ENCODE data around the gene IDH3G.

IDH3G gene

DNA sequence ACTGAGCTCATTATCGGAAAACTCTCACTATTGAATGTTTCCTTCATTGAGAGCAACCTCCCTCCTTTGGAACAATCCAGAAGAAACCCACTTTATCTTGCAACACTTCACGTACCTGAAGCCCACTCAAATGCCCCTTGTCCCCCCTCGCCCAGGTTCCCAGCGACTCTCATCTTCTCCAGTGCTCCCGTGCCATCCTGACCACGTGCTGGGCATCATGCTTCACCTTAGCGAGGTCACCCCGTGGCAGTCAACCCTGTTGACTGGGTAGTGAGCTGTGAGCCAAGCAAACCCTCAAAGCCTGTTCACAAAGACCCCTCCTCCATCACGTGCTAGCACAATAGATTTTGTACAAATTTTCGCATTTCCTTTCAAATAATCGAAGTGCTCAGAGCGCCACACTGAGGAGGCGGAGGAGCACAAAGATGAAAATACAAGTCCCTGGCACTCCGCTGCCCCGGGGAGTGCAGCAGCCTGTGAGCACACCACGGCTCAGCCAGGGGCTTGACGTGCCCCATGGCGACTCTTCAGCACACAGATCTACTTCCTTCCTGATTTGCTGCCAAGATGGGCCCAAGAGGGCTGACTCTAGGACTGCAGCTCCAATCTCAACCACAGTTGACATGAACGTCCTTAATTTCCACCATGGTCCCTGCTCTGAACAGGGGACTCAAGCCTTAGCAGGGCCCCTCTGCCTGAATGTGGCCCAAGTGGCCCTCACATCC is 20.6 kb upstream of the IDH3G start:
- Histone ChIP-seq H3K4me3 (ENCODE audit: low read length) (no peak overlapping the region), H4K20me1 (ENCODE audit: control insufficient read depth, insufficient read depth, low read depth, low read length) (no peaks in the 10 kb centered on the region), H3F3A (ENCODE audit: control insufficient read depth, insufficient read depth) (no peaks in the 10 kb centered on the region), H3K9me3 (ENCODE audit: control insufficient read depth, insufficient read depth, low read length) (no peaks in the 10 kb centered on the region), H3K4me2 (ENCODE audit: low read length) (no peak overlapping the region), H3K4me1 (ENCODE audit: control insufficient read depth, low read length) (no peaks in the 10 kb centered on the region), H3K79me2 (ENCODE audit: control insufficient read depth, low read length) (no peaks in the 10 kb centered on the region), H3K9me2 (replicated peaks; ENCODE audit: control insufficient read depth, low read length) (no peaks in the 10 kb centered on the region), H3K27ac (ENCODE audit: low read depth, low read length) (no peak overlapping the region), H3K27me3 (ENCODE audit: control insufficient read depth, low read length) (peaks cover 8% of the 10 kb centered on the region), H3K36me3 (ENCODE audit: control insufficient read depth, low read length) (no peaks in the 10 kb centered on the region)
- no peak for TF ChIP-seq EZH2phosphoT487 (IDR thresholded peaks at IDR 0.05; ENCODE audit: borderline replicate concordance, low read length)
- no peak for TF ChIP-seq CTCF (IDR thresholded peaks at IDR 0.05; ENCODE audit: low read depth, low read length, poor library complexity, severe bottlenecking)

DNA sequence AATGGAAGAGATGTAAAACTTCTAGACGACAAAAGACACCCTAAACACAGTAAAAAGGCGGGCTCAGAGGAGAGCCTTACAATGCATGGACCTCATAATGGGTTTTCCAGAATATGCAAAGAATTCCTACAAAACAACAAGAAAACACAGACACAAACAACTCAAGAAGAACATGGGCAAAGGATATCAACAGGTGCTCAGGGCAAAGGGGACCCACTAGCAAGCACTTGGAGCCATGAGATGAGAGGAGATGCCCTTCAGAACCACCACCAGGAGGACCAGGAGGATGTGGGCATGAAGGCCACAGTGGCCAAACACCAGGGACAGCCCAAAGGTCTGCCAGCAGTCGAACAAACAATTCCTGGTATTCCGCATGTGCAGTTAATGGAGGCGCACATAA is 19.0 kb upstream of the IDH3G start:
- no peaks in the 10 kb centered on the region for H3F3A ChIP-seq (ENCODE audit: control insufficient read depth, insufficient read depth)
- no peaks in the 10 kb centered on the region for H3K36me3 ChIP-seq (ENCODE audit: control insufficient read depth, low read length)
- H3K9me3 ChIP-seq (ENCODE audit: control insufficient read depth, insufficient read depth, low read length) = no peaks in the 10 kb centered on the region
- no peak overlapping the region for H3K4me2 ChIP-seq (ENCODE audit: low read length)
- no peak for TF ChIP-seq EZH2phosphoT487 (IDR thresholded peaks at IDR 0.05; ENCODE audit: borderline replicate concordance, low read length)
- no peak for TF ChIP-seq CTCF (IDR thresholded peaks at IDR 0.05; ENCODE audit: low read depth, low read length, poor library complexity, severe bottlenecking)
- no peaks in the 10 kb centered on the region for H4K20me1 ChIP-seq (ENCODE audit: control insufficient read depth, insufficient read depth, low read depth, low read length)
- H3K4me1 ChIP-seq (ENCODE audit: control insufficient read depth, low read length) = no peaks in the 10 kb centered on the region
- no peaks in the 10 kb centered on the region for H3K27me3 ChIP-seq (ENCODE audit: control insufficient read depth, low read length)
- H3K79me2 ChIP-seq (ENCODE audit: control insufficient read depth, low read length) = no peaks in the 10 kb centered on the region
- H3K4me3 ChIP-seq (ENCODE audit: low read length) = no peak overlapping the region
- no peaks in the 10 kb centered on the region for H3K9me2 ChIP-seq (replicated peaks; ENCODE audit: control insufficient read depth, low read length)
- H3K27ac ChIP-seq (ENCODE audit: low read depth, low read length) = no peak overlapping the region

- Histone ChIP-seq H3K79me2 (ENCODE audit: control insufficient read depth, low read length) (no peaks in the 10 kb centered on the region), H3K27me3 (ENCODE audit: control insufficient read depth, low read length) (no peaks in the 10 kb centered on the region), H3K9me3 (ENCODE audit: control insufficient read depth, insufficient read depth, low read length) (no peaks in the 10 kb centered on the region), H3F3A (ENCODE audit: control insufficient read depth, insufficient read depth) (no peaks in the 10 kb centered on the region), H3K4me1 (ENCODE audit: control insufficient read depth, low read length) (no peaks in the 10 kb centered on the region), H3K36me3 (ENCODE audit: control insufficient read depth, low read length) (no peaks in the 10 kb centered on the region), H3K4me2 (ENCODE audit: low read length) (no peak overlapping the region), H3K4me3 (ENCODE audit: low read length) (no peak overlapping the region), H4K20me1 (ENCODE audit: control insufficient read depth, insufficient read depth, low read depth, low read length) (no peaks in the 10 kb centered on the region), H3K9me2 (replicated peaks; ENCODE audit: control insufficient read depth, low read length) (no peaks in the 10 kb centered on the region), H3K27ac (ENCODE audit: low read depth, low read length) (no peak overlapping the region)
- TF ChIP-seq EZH2phosphoT487 (IDR thresholded peaks at IDR 0.05; ENCODE audit: borderline replicate concordance, low read length) = no peak
- no peak for TF ChIP-seq CTCF (IDR thresholded peaks at IDR 0.05; ENCODE audit: low read depth, low read length, poor library complexity, severe bottlenecking)
These were observed 18.0 kb upstream of the IDH3G start for GRCh38 chrX:153812220-153812619.

All from DOHH2 (cell line).